Transverse colon (tissue), 4 donors: ENCODE measurements around the gene LLPH.

Experiments
- EP300 ChIP-seq: sonication (generic); formaldehyde crosslinking; IDR thresholded peaks from one replicate; pipeline ENCODE4 v1.6.1; 2017; ENCODE audit warnings: antibody characterized with exemption, low read depth
- POLR2A ChIP-seq: fragments of 450-650 bp; IDR thresholded peaks from one replicate; pipeline ENCODE4 v1.6.1; 2016; ENCODE audit warnings: antibody characterized with exemption, mild to moderate bottlenecking, moderate library complexity
- POLR2AphosphoS5 ChIP-seq, 3 donors: sonication (generic); formaldehyde crosslinking; IDR thresholded peaks; one replicate each; pipeline ENCODE4 v1.6.1; 2016; ENCODE audit warnings: antibody characterized with exemption in 3 of 3
- TF ChIP-seq, protein P1 (sequence below), 5 experiments: fragments of 200-600 bp in 3 of 5; fragments of 450-650 bp in 2 of 5; sonication (generic) in 3 of 5; IDR thresholded peaks; 1 replicate in 2 of 5; 2 replicates in 3 of 5; pipeline ENCODE4 v1.5.1; 2016 to 2017; ENCODE audit warnings: antibody characterized with exemption in 5 of 5, inconsistent platforms in 3 of 5, mild to moderate bottlenecking in 2 of 5, moderate library complexity in 1 of 5

GRCh38 chr12:66077542-66077941, 53.0 kb downstream of the LLPH start:
- TF ChIP-seq POLR2A, result no peak
- TF ChIP-seq, protein P1, sequence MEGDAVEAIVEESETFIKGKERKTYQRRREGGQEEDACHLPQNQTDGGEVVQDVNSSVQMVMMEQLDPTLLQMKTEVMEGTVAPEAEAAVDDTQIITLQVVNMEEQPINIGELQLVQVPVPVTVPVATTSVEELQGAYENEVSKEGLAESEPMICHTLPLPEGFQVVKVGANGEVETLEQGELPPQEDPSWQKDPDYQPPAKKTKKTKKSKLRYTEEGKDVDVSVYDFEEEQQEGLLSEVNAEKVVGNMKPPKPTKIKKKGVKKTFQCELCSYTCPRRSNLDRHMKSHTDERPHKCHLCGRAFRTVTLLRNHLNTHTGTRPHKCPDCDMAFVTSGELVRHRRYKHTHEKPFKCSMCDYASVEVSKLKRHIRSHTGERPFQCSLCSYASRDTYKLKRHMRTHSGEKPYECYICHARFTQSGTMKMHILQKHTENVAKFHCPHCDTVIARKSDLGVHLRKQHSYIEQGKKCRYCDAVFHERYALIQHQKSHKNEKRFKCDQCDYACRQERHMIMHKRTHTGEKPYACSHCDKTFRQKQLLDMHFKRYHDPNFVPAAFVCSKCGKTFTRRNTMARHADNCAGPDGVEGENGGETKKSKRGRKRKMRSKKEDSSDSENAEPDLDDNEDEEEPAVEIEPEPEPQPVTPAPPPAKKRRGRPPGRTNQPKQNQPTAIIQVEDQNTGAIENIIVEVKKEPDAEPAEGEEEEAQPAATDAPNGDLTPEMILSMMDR (IDR thresholded peaks at IDR 0.05), result no peak
- TF ChIP-seq EP300, result no peak
- no peak for TF ChIP-seq POLR2AphosphoS5 (IDR thresholded peaks at IDR 0.05)
